Measurements from ENCODE around the gene CHPF2.

CHPF2 gene

GRCh38 chr7:151188252-151188542 is 44.1 kb upstream of the CHPF2 start:
- Histone ChIP-seq H3K4me1 (ENCODE audit: control insufficient read depth in 1 of 2, insufficient read depth in 1 of 2, low read depth in 1 of 2, low read length in 1 of 2) (no peaks in the 10 kb centered on the region), H3K27me3 (peaks cover 7% of the 10 kb centered on the region), H3K36me3 (no peaks in the 10 kb centered on the region), H3K27ac (no peak overlapping the region), H3K4me3 (ENCODE audit: low read depth in 1 of 2, low read length in 1 of 2) (no peak overlapping the region), H3K9me3 (no peaks in the 10 kb centered on the region)
- TF ChIP-seq CTCF (IDR thresholded peaks at IDR 0.05) = no peak

GRCh38 chr7:151189038-151189437 is 43.2 kb upstream of the CHPF2 start:
- Histone ChIP-seq H3K9me3 (no peaks in the 10 kb centered on the region), H3K36me3 (no peaks in the 10 kb centered on the region), H3K4me1 (ENCODE audit: control insufficient read depth in 1 of 2, insufficient read depth in 1 of 2, low read depth in 1 of 2, low read length in 1 of 2) (no peaks in the 10 kb centered on the region), H3K27me3 (peaks cover 7% of the 10 kb centered on the region), H3K4me3 (ENCODE audit: low read depth in 1 of 2, low read length in 1 of 2) (no peak overlapping the region), H3K27ac (no peak overlapping the region)
- TF ChIP-seq CTCF (IDR thresholded peaks at IDR 0.05) = no peak

- peaks cover 27% of the 10 kb centered on the region for H3K27me3 ChIP-seq
- no peaks in the 10 kb centered on the region for H3K36me3 ChIP-seq
- H3K27ac ChIP-seq = no peak overlapping the region
- H3K9me3 ChIP-seq = no peaks in the 10 kb centered on the region
- no peak for TF ChIP-seq CTCF (IDR thresholded peaks at IDR 0.05)
- H3K4me3 ChIP-seq (ENCODE audit: low read depth in 1 of 2, low read length in 1 of 2) = no peak overlapping the region
- H3K4me1 ChIP-seq (ENCODE audit: control insufficient read depth in 1 of 2, insufficient read depth in 1 of 2, low read depth in 1 of 2, low read length in 1 of 2) = no peaks in the 10 kb centered on the region
Observed at GRCh38 chr7:151191544-151191943, 40.7 kb upstream of the CHPF2 start.

DNA sequence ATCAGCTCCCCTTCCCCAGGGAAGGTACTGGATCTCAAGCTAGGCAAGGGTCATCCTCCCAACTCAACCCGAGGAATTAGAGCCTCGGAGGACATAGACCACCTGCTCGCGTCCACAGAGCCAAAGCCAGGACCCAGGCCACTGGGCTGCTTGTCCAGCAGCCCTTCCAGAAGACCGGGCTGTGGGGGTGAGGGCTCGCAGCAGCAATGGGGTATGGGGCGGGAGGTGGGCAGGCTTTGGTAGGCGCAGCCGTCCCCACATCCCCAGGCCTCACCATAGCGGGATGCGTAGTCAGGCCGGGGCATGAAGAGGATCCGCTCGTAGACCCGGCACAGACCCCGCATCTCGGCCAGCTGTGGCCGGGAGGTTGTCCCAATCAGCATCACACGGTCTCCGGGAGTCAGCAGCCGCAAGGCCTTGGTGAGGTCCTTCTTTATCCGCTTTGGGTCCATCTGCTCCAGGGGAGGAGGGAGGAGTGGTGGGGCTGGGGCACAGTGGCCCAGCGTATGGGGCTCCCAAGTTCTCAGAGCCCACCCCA is 40.2 kb upstream of the CHPF2 start:
- H3K27ac ChIP-seq = no peak overlapping the region
- no peak overlapping the region for H3K4me3 ChIP-seq (ENCODE audit: low read depth in 1 of 2, low read length in 1 of 2)
- no peak for TF ChIP-seq CTCF (IDR thresholded peaks at IDR 0.05)
- H3K4me1 ChIP-seq (ENCODE audit: control insufficient read depth in 1 of 2, insufficient read depth in 1 of 2, low read depth in 1 of 2, low read length in 1 of 2) = no peaks in the 10 kb centered on the region
- H3K27me3 ChIP-seq = peaks cover 31% of the 10 kb centered on the region
- no peaks in the 10 kb centered on the region for H3K36me3 ChIP-seq
- no peaks in the 10 kb centered on the region for H3K9me3 ChIP-seq

DNA sequence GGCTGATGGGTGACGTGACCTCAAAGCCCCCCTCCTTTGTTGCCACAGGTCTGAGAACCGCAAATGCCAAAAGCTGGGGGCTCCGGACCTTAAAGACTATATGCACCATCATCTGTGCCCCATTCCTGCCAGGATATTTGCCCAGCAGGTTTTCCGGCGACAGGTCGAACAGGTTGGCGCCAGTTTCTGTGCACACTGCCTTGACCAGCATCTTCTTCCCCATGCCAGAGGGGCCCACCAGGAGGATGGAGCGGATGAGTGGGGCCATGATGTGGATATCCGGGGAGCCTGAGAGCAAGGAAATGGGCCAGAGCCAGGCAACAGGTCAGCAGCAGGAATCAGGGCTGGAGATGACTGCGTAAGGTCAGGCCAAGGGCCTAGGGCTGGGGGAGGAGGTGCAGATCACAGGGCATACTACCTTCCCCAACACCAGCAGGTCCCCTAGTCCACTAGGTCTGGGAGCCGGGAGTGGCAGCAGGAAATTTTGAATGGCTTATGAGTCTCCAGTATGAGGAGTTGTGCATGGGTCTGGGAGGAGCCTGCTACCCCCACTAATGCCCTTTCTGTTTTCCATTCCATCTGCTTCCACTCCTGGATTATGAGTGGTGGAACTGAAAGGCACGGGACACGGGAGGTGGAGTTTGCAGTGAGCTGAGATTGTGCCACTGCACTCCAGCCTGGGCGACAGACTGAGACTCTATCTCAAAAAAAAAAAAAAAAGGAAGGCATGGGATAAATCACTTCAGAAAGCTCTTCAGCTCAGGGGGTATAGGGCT is 38.9 kb upstream of the CHPF2 start:
- Histone ChIP-seq H3K9me3 (no peaks in the 10 kb centered on the region), H3K36me3 (no peaks in the 10 kb centered on the region), H3K4me1 (ENCODE audit: control insufficient read depth in 1 of 2, insufficient read depth in 1 of 2, low read depth in 1 of 2, low read length in 1 of 2) (no peaks in the 10 kb centered on the region), H3K27me3 (peaks cover 35% of the 10 kb centered on the region), H3K27ac (no peak overlapping the region), H3K4me3 (ENCODE audit: low read depth in 1 of 2, low read length in 1 of 2) (no peak overlapping the region)
- TF ChIP-seq CTCF (IDR thresholded peaks at IDR 0.05) = no peak
